Gastrocnemius medialis (tissue), 4 donors: Measurements from ENCODE around the gene UNC45A. TPM values are rescaled to one million over a fixed set of nuclear protein-coding genes. Genes with fewer than 3 reads are reported as not detected.

Experiments used
- ATAC-seq, 2 donors: fragments of 150-250 bp; one replicate each; pipeline ENCODE4 v1.9.1; 2016
- DNase-seq, 2 donors: peaks; one replicate each; pipeline ENCODE4 v3.0.0-alpha.2; 2019
- H3K27ac ChIP-seq, 4 donors: fragments of 200-600 bp; sonication (generic); 1 replicate in 1 of 4; 2 replicates in 3 of 4; pipeline ENCODE4 v1.5.1; 2016 to 2018; ENCODE audit warnings: mild to moderate bottlenecking in 2 of 4, moderate library complexity in 1 of 4
- H3K27me3 ChIP-seq, 3 donors: fragments of 200-600 bp; sonication (generic) in 2 of 3; 1 replicate in 1 of 3; 2 replicates in 2 of 3; pipeline versions ENCODE4 v1.5.1 to v1.6.0; 2016 to 2019; ENCODE audit warnings: mild to moderate bottlenecking in 1 of 3, moderate library complexity in 1 of 3
- H3K36me3 ChIP-seq, 2 donors: fragments of 200-600 bp; sonication (generic) in 1 of 2; one replicate each; pipeline ENCODE4 v1.5.1; 2017 to 2018
- H3K4me1 ChIP-seq, 2 donors: fragments of 200-600 bp; sonication (generic) in 1 of 2; one replicate each; pipeline ENCODE4 v1.5.1; 2016 to 2017; ENCODE audit warnings: mild to moderate bottlenecking in 2 of 2
- H3K4me3 ChIP-seq, 4 donors: fragments of 200-600 bp; sonication (generic) in 3 of 4; 1 replicate in 1 of 4; 2 replicates in 3 of 4; pipeline ENCODE4 v1.5.1; 2016 to 2019; ENCODE audit warnings: mild to moderate bottlenecking in 2 of 4
- H3K9me3 ChIP-seq, 3 donors: fragments of 200-600 bp; sonication (generic) in 2 of 3; 1 replicate in 1 of 3; 2 replicates in 2 of 3; pipeline ENCODE4 v1.5.1; 2016 to 2019
- POLR2A ChIP-seq, 2 donors: fragments of 450-650 bp; IDR thresholded peaks; one replicate each; pipeline ENCODE4 v1.6.1; 2017; ENCODE audit warnings: antibody characterized with exemption in 2 of 2, mild to moderate bottlenecking in 2 of 2, moderate library complexity in 2 of 2
- in situ Hi-C, 4 donors: fragments of 200-750 bp; cut with MboI; loops; one replicate each; pipeline versions ENCODE4 v1.15.0 to v1.8.0; 2017; ENCODE audit warnings: low sequenced_read_pairs in 4 of 4
- intact Hi-C: fragments of 100-400 bp; cut with DNase I; formaldehyde crosslinking; loops from one replicate; pipeline ENCODE4 v1.15.1; 2023; ENCODE audit warnings: low total_unique reads
- total RNA-seq, 4 donors: library from RNA; depleted of rRNA; stranded (reverse); fragments of >200 nt; gene quantifications; one replicate each; pipeline versions ENCODE4 v1.1.0 to v1.2.3, GENCODE V29; 2016
- TF ChIP-seq, protein P1 (sequence below), 5 experiments: fragments of 450-650 bp in 3 of 5; fragments of 200-600 bp in 2 of 5; sonication (generic) in 2 of 5; IDR thresholded peaks in 4 of 5; conservative IDR thresholded peaks in 1 of 5; 1 replicate in 4 of 5; 2 replicates in 1 of 5; pipeline ENCODE4 v1.5.1; 2016 to 2019; ENCODE audit warnings: antibody characterized with exemption in 5 of 5, mild to moderate bottlenecking in 3 of 5, moderate library complexity in 3 of 5

Gene UNC45A
- total RNA-seq, 4 donors from 2014 or later, result 6.8 to 9.6 (median 7.6) TPM

GRCh38 chr15:90974216-90974615, 39.1 kb downstream of the UNC45A start:
- Histone ChIP-seq H3K4me3 (no peak overlapping the region), H3K36me3 (no peaks in the 10 kb centered on the region), H3K27ac (no peak overlapping the region), H3K27me3 (no peaks in the 10 kb centered on the region), H3K4me1 (no peaks in the 10 kb centered on the region), H3K9me3 (no peaks in the 10 kb centered on the region)
- ATAC-seq (no peak), DNase-seq (no peak)
- no peak for TF ChIP-seq POLR2A (IDR thresholded peaks at IDR 0.05)
- TF ChIP-seq, protein P1, sequence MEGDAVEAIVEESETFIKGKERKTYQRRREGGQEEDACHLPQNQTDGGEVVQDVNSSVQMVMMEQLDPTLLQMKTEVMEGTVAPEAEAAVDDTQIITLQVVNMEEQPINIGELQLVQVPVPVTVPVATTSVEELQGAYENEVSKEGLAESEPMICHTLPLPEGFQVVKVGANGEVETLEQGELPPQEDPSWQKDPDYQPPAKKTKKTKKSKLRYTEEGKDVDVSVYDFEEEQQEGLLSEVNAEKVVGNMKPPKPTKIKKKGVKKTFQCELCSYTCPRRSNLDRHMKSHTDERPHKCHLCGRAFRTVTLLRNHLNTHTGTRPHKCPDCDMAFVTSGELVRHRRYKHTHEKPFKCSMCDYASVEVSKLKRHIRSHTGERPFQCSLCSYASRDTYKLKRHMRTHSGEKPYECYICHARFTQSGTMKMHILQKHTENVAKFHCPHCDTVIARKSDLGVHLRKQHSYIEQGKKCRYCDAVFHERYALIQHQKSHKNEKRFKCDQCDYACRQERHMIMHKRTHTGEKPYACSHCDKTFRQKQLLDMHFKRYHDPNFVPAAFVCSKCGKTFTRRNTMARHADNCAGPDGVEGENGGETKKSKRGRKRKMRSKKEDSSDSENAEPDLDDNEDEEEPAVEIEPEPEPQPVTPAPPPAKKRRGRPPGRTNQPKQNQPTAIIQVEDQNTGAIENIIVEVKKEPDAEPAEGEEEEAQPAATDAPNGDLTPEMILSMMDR (IDR thresholded peaks at IDR 0.05 in 4 of 5, conservative IDR thresholded peaks at IDR 0.05 in 1 of 5), result no peak
- in situ Hi-C loops (loop anchor here in 2 of 4 donors (25.0 kb wide), 1 partner anchor 288 kb away; no protein-coding TSS in a partner anchor), intact Hi-C loops (no loop called here)

- in situ Hi-C loops (no loop called here), intact Hi-C loops (no loop called here)
- ATAC-seq (no peak), DNase-seq (no peak)
- Histone ChIP-seq H3K36me3 (no peaks in the 10 kb centered on the region), H3K27me3 (no peaks in the 10 kb centered on the region), H3K4me3 (no peak overlapping the region), H3K27ac (no peak overlapping the region), H3K9me3 (no peaks in the 10 kb centered on the region), H3K4me1 (no peaks in the 10 kb centered on the region)
- TF ChIP-seq, protein P1 (IDR thresholded peaks at IDR 0.05 in 4 of 5, conservative IDR thresholded peaks at IDR 0.05 in 1 of 5), result no peak
- TF ChIP-seq POLR2A (IDR thresholded peaks at IDR 0.05), result no peak
These were observed 44.5 kb downstream of the UNC45A start for GRCh38 chr15:90979582-90979981.

GRCh38 chr15:90981681-90982080, 46.6 kb downstream of the UNC45A start:
- TF ChIP-seq POLR2A (IDR thresholded peaks at IDR 0.05), result no peak
- TF ChIP-seq, protein P1 (IDR thresholded peaks at IDR 0.05 in 4 of 5, conservative IDR thresholded peaks at IDR 0.05 in 1 of 5), result no peak
- H3K36me3 ChIP-seq, result no peaks in the 10 kb centered on the region
- intact Hi-C loops, result no loop called here

GRCh38 chr15:90982135-90982534, 47.0 kb downstream of the UNC45A start:
- TF ChIP-seq POLR2A (IDR thresholded peaks at IDR 0.05), result no peak
- TF ChIP-seq, protein P1 (IDR thresholded peaks at IDR 0.05 in 4 of 5, conservative IDR thresholded peaks at IDR 0.05 in 1 of 5), result no peak
- in situ Hi-C loops (no loop called here), intact Hi-C loops (no loop called here)
- ATAC-seq (no peak), DNase-seq (no peak)
- H3K36me3 ChIP-seq, result no peaks in the 10 kb centered on the region
- no peak overlapping the region for H3K27ac ChIP-seq
- no peaks in the 10 kb centered on the region for H3K27me3 ChIP-seq
- H3K9me3 ChIP-seq, result no peaks in the 10 kb centered on the region
- no peak overlapping the region for H3K4me3 ChIP-seq
- no peaks in the 10 kb centered on the region for H3K4me1 ChIP-seq

More at GRCh38 chr15:90981681-90982080, 46.6 kb downstream of the UNC45A start:
- no peak overlapping the region for H3K27ac ChIP-seq
- H3K4me3 ChIP-seq, result no peak overlapping the region
- H3K4me1 ChIP-seq, result no peaks in the 10 kb centered on the region
- in situ Hi-C loops, result no loop called here
- no peaks in the 10 kb centered on the region for H3K27me3 ChIP-seq
- H3K9me3 ChIP-seq, result no peaks in the 10 kb centered on the region
- ATAC-seq, result no peak
- DNase-seq, result no peak
